GM19238 (cell line): Measurements from ENCODE around the gene C19orf25.
"Not testable (repeated sequence)": the region's sequence is repeated elsewhere in the genome, so short reads cannot be mapped to it uniquely, and the experiment has no call there.

Source experiments
- DNase-seq: peaks from one replicate; pipeline ENCODE4 v3.0.0; 2011; ENCODE audit warnings: low spot score; ENCODE audit not compliant: insufficient read length

Gene C19orf25

GRCh38 chr19:1481893-1482360, 2.9 kb upstream of the C19orf25 start:
- DNase-seq = no peak

GRCh38 chr19:1481224-1481892, 2.3 kb upstream of the C19orf25 start:
- no peak for DNase-seq

- not testable (repeated sequence) for DNase-seq
These were observed 2.0 kb downstream of the C19orf25 start for GRCh38 chr19:1477056-1477455.

GRCh38 chr19:1475751-1476437, 3.1 kb downstream of the C19orf25 start:
- no peak for DNase-seq

- no peak for DNase-seq
These were observed 4.2 kb downstream of the C19orf25 start for GRCh38 chr19:1474765-1475351.

GRCh38 chr19:1474011-1474764, 4.8 kb downstream of the C19orf25 start:
- DNase-seq = no peak

- DNase-seq = no peak
These were observed 5.7 kb downstream of the C19orf25 start for GRCh38 chr19:1473085-1473851.

- DNase-seq = no peak
These were observed 6.6 kb downstream of the C19orf25 start for GRCh38 chr19:1472231-1473084.

- no peak for DNase-seq
These were observed 7.4 kb downstream of the C19orf25 start for GRCh38 chr19:1471515-1472160.

GRCh38 chr19:1471010-1471514, 8.0 kb downstream of the C19orf25 start:
- DNase-seq = no peak

GRCh38 chr19:1470305-1471009, 8.6 kb downstream of the C19orf25 start:
- no peak for DNase-seq

- DNase-seq = no peak
These were observed 9.0 kb downstream of the C19orf25 start for GRCh38 chr19:1470055-1470304.

- DNase-seq = no peak
These were observed 9.6 kb downstream of the C19orf25 start for GRCh38 chr19:1469255-1470054.

- DNase-seq = no peak
These were observed 10.2 kb downstream of the C19orf25 start for GRCh38 chr19:1468821-1469254.

GRCh38 chr19:1468274-1468820, 10.7 kb downstream of the C19orf25 start:
- DNase-seq = no peak

- DNase-seq = no peak
These were observed 11.3 kb downstream of the C19orf25 start for GRCh38 chr19:1467490-1468273.

GRCh38 chr19:1467215-1467489, 11.9 kb downstream of the C19orf25 start:
- DNase-seq = no peak
